Putamen (tissue), 1 donor: ENCODE results near the gene KCNK4.
A peak's percentile ranks its signal among the peaks of the same experiment; 100 is the strongest.
"Not testable (repeated sequence)": the region's sequence is repeated elsewhere in the genome, so short reads cannot be mapped to it uniquely, and the experiment has no call there.

ENCODE experiments used
- DNase-seq: peaks from one replicate; pipeline ENCODE4 v3.0.0-alpha.2; 2016; ENCODE audit warnings: low spot score

The KCNK4 gene

GRCh38 chr11:64306876-64307622, 15.9 kb downstream of the KCNK4 start:
- no peak for DNase-seq

DNA sequence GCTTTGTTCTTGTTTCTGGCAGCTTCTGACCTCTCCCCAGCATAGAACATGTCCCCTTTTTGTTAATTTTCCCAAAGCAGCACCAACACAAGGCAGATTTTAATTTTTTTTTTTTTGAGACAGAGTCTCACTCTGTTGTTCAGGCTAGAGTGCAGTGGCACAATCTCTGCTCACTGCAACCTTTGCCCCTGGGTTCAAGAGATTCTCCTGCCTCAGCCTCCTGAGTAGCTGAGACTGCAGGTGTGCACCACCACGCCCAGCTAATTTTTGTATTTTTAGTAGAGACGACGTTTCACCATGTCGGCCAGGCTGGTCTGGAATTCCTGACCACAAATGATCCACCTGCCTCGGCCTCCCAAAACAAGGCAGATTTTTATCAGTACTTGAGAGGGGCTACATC, 16.7 kb downstream of the KCNK4 start:
- not testable (repeated sequence) for DNase-seq

DNA sequence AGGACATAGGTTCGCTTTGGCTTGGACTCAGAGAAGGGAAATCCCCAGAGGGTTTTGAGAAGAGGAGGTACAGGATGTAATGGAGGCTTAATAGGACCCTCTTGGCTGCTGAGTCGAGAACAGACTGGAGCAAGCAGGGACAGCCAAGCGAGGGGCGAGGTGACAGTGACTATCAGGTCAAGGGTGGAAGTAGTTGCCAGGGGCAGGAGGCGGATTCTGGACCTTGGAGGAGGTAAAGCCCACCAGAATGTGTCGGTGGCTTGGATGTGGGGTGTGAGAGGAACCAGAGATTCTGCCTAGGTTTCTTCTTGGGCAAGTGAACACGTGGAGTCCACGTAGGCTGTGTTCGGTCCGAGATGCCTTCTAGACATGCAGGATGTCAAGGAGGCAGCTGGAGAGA, 21.8 kb downstream of the KCNK4 start:
- no peak for DNase-seq

DNA sequence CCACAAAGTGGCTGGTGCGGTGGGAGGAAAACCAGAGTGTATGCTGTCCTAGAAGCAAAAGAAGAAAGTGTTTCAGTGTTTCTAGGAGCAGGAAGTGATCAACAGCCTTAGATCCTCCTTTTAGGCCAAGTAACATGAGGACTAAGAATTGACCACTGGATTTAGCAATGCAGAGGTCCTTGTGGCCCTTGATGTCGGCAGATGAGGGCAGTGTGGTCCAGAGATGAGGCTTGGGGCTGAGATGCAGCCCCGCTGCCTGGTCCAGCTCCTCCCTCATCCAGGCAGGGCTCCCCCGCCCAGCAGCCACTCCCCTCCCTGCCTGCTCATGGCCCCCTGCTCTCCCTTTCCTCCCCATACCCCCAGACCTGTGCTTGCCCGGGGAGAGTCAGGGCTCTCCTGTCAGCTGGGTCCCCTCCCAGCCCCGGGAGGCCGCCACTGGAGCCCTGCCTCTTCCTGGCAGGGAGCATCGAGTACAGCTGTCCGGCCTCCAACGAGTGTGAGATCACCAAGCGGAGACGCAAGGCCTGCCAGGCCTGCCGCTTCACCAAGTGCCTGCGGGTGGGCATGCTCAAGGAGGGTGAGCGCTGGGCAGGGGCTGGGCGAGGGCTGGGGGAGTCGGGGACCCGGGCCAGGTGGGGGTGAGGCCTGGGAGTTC, 22.5 kb downstream of the KCNK4 start:
- DNase-seq = no peak

DNA sequence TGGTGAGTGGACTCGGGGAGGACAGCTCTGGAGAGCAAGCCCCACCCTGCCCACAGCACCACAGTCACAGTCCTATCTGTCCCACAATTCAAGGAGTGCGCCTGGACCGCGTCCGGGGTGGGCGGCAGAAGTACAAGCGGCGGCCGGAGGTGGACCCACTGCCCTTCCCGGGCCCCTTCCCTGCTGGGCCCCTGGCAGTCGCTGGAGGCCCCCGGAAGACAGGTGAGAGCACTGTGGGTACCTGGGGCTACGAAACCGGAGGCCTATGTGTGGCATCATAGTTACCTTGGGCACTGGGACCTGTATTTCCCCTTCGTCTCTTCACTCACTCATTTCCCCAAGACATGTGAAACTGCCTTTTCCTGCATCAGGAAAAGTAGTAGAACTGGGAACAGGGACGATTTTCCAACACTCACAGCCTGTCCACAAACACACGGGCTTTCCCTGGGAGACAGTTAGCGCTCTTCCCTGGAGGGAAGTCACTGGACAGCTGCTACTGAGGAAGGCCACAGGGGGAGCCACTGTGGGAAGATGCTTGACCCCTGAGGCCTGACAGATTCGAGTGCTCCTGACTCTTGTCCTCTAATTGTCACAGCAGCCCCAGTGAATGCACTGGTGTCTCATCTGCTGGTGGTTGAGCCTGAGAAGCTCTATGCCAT, 23.2 kb downstream of the KCNK4 start:
- no peak for DNase-seq

GRCh38 chr11:64314805-64315561, 23.9 kb downstream of the KCNK4 start:
- DNase-seq = no peak

DNA sequence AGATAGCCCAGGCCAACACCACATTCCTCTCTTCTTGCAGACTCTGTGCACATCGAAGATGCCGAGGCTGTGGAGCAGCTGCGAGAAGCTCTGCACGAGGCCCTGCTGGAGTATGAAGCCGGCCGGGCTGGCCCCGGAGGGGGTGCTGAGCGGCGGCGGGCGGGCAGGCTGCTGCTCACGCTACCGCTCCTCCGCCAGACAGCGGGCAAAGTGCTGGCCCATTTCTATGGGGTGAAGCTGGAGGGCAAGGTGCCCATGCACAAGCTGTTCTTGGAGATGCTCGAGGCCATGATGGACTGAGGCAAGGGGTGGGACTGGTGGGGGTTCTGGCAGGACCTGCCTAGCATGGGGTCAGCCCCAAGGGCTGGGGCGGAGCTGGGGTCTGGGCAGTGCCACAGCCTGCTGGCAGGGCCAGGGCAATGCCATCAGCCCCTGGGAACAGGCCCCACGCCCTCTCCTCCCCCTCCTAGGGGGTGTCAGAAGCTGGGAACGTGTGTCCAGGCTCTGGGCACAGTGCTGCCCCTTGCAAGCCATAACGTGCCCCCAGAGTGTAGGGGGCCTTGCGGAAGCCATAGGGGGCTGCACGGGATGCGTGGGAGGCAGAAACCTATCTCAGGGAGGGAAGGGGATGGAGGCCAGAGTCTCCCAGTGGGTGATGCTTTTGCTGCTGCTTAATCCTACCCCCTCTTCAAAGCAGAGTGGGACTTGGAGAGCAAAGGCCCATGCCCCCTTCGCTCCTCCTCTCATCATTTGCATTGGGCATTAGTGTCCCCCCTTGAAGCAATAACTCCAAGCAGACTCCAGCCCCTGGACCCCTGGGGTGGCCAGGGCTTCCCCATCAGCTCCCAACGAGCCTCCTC, 24.8 kb downstream of the KCNK4 start:
- not testable (repeated sequence) for DNase-seq

GRCh38 chr11:64316672-64317324, 25.7 kb downstream of the KCNK4 start:
- DNase-seq = no peak

- peak; percentile 98 for DNase-seq
These were observed 26.3 kb downstream of the KCNK4 start, which contains the start of gene TRMT112 for GRCh38 chr11:64317325-64317960. TSS of gene TRMT112 (minus strand) at chr11:64317559. CDS start at chr11:64317526, 33 bp downstream.

- DNase-seq = peak; percentile 99
These were observed 27.1 kb downstream of the KCNK4 start, which contains the start of gene PRDX5 for GRCh38 chr11:64317961-64318765. TSS of gene PRDX5 (plus strand) at chr11:64318121. CDS start at chr11:64318216, 95 bp downstream.

DNA sequence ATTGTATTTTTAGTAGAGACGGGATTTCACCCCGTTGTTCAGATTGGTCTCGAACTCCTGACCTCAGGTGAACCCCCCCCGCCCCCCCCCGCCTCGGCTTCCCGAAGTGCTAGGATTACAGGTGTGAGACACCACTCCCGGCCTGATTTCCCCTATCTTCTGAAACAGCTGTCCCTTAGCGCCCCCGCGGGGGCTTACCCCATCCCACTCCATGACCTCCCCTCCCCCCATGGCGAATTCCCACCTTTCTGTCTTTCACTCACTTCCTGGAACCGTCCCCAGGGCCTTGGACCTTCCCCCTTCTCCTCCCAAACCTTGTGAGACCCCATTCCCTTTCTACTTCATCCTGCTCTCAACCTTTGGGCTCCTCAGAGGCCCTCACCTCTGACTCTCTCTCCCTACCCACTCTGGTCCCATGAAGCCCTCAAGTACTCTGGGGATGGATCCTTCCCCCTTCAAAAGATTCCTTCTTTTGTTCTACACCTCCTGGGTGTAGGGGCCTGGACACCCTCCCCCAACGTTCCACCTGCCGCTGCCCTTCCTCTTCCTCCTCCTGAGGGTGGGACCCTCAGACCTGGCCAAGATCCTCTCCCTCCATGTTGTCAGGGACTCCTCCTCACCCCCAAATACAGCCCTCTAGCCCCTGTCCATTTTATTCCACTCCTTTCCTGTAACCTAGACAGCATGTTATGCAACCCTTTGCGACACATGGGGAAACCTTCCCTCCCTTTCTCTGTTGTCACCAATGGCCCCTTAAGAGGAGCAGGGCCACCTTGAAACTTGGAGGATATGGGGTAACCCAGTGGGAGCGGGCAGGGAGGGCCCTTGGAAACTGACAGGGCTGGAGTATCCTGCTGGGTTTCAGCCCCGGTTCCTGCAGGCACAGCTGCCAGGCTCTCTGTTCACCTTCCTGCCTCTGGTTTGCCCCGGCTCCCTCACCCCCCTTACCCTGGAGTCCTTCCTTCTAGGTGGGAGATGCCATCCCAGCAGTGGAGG, 28.0 kb downstream of the KCNK4 start:
- no peak for DNase-seq

GRCh38 chr11:64320556-64320955, 29.5 kb downstream of the KCNK4 start:
- no peak for DNase-seq

GRCh38 chr11:64321026-64321425, 29.9 kb downstream of the KCNK4 start:
- DNase-seq = no peak

- no peak for DNase-seq
These were observed 30.4 kb downstream of the KCNK4 start for GRCh38 chr11:64321533-64321932.

DNA sequence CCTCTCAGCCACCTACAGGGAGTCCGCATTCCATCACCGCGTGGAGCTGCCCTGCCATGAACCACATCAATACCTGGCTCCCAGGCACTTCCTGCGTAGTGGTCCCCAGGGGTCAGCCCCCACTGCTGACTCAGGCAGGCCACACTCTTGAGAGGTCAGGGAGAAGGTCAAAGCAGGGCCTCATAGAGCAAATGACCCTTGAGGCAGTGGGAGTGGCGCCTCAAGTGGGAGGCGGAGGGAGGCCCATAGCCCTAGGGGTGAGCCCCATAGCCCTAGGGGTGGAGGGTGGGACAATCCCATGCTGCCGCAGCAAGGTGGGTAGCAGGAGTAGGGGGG, 31.8 kb downstream of the KCNK4 start:
- DNase-seq = no peak

DNA sequence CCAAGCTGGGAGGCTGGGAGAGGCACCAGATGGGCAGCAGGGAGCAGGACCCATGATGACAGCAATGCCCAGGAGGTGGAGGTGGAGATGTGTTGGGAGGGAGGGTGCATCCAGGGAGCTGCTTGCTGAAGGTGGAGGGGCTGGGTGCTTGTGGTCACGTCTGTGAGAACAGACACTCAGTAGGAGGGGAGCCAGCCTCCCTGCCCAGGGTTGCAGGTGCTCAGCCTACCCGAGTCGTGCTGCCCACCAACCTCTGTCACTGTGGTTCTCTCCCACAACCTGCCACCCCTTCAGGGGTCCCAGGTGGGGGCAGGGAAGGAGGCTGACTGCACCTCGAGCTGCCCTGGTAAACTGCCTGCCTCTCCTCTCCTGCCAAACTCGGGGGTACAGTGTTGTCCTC, 32.3 kb downstream of the KCNK4 start:
- DNase-seq = no peak

DNA sequence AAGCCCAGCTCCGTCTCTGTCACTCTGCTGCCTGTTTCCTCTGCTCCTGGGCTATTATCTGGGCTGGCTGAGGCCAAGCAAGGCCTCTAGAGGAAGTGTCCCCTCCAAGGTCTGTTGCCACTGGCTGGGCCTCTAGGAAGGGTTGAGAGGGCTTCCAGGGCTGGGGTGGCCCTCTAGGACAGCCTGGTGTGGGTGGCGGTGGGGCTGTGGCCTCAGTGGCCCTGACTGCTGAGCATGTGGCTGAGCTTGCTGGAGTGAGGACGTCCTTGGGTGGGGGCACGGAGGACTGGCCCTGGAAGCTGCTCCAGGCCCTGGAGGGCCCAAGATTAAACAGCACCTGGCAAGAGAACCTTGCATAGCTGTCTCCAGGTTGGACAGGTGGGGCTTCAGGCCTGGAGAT, 32.9 kb downstream of the KCNK4 start:
- not testable (repeated sequence) for DNase-seq
